ENCODE measurements around the gene PCDHB9. TPM values are rescaled to one million over a fixed set of nuclear protein-coding genes. Genes with fewer than 3 reads are reported as not detected.

Gene PCDHB9
- total and polyA plus RNA-seq, 2 of the 8 experiments (the other 6 are each of a cell fraction or from before 2014, with no cell fraction given), result 0.68 to 1.6 TPM

DNA sequence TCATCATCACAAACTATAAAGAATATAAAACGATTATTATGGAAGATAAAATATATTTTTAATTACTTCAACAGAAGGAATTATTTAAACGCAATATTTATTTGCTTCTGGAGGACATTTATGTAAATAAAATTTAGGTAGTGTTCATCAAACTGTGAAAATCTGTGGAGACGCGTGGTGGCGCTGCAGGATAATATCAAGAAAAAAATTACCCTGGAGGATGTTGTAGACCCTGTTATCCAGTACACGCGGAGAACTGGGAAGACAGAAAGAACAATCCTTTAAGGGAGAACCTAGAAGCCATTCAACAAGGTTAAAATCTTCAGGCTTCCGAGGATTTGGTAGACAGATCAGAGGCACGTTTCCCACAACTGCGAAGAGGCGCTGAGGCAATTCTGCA, 21.5 kb downstream of the PCDHB9 start, which contains the start of gene PCDHB12:
Gene PCDHB12 (plus strand): TSS at position 242 of the 400 bp plus-strand sequence. CDS start 189 bp downstream, outside the sequence.
- peak within 1 kb of the TSS in 1 of 2 experiments; percentile 10; a peak in 2 of 4 replicates for H3K4me2 ChIP-seq (ENCODE audit: insufficient read depth in 1 of 2, low read depth in 2 of 2, low read length in 2 of 2)
- no peak within 1 kb of the TSS for H3K14ac ChIP-seq (ENCODE audit: insufficient read length)
- no peak within 1 kb of the TSS for H2BK20ac ChIP-seq (ENCODE audit: low read length)
- no peaks in the 10 kb centered on the region for H3K4me1 ChIP-seq (replicated peaks in 1 of 4; ENCODE audit: control insufficient read depth in 3 of 4, insufficient read depth in 4 of 4, low read length in 3 of 4)
- no peak within 1 kb of the TSS for H2AK5ac ChIP-seq (ENCODE audit: low read depth, low read length)
- no peaks in the 10 kb centered on the region for H3K27me3 ChIP-seq (replicated peaks in 1 of 4; ENCODE audit: control insufficient read depth in 3 of 4, extremely low read depth in 1 of 4, insufficient read depth in 3 of 4, low read length in 3 of 4)
- H3K23me2 ChIP-seq (ENCODE audit: low read depth, low read length), result no peaks in the 10 kb centered on the region
- H3K27ac ChIP-seq (ENCODE audit: low read depth, low read length), result no peak within 1 kb of the TSS
- no peak within 1 kb of the TSS for H3K56ac ChIP-seq (replicated peaks; ENCODE audit: insufficient read length, low read depth, low read length)
- peaks cover 0 to 12% of the 10 kb centered on the region in 2 experiments; a peak in 1 of 4 replicates for H3K9me3 ChIP-seq (ENCODE audit: insufficient read depth in 2 of 2, low read depth in 1 of 2, low read length in 1 of 2)
- H3K36me3 ChIP-seq (ENCODE audit: control insufficient read depth in 2 of 4, insufficient read depth in 4 of 4, low read length in 3 of 4), result no peaks in the 10 kb centered on the region
- FAIRE-seq (no peak), DNase-seq (ENCODE audit: low read depth in 1 of 2, low spot score in 2 of 2) (no peak)
- WGBS, 2 experiments (ENCODE audit: extremely low coverage in 1 of 2, insufficient coverage in 1 of 2, insufficient read length in 1 of 2, insufficient replicate concordance in 2 of 2, low coverage in 1 of 2, low lambda C conversion rate in 2 of 2, missing lambda C conversion rate in 1 of 2), result 68% methylated on average over 11 of the region's 11 CpGs; no CpG with 5 or more reads in 1 of the 2 experiments
- H3K79me1 ChIP-seq (ENCODE audit: low read depth, low read length), result no peaks in the 10 kb centered on the region
- no peak within 1 kb of the TSS for H2BK12ac ChIP-seq (ENCODE audit: low read depth, low read length)
- H3K18ac ChIP-seq (ENCODE audit: extremely low read depth, low read length), result no peak within 1 kb of the TSS
- no peak within 1 kb of the TSS for H2BK120ac ChIP-seq (replicated peaks; ENCODE audit: low read depth, low read length)
- H2BK15ac ChIP-seq (ENCODE audit: low read length), result no peak within 1 kb of the TSS
- H3K79me2 ChIP-seq (ENCODE audit: control insufficient read depth in 1 of 2, insufficient read depth in 2 of 2, low read length in 2 of 2), result no peaks in the 10 kb centered on the region
- H4K91ac ChIP-seq (replicated peaks; ENCODE audit: insufficient read length, low read length), result no peak within 1 kb of the TSS
- H2AFZ ChIP-seq (ENCODE audit: low read length), result no peak within 1 kb of the TSS; the same call in 1 of the 2 replicates
- H4K20me1 ChIP-seq (replicated peaks in 1 of 2; ENCODE audit: control insufficient read depth in 1 of 2, insufficient read depth in 2 of 2, low read length in 2 of 2), result no peaks in the 10 kb centered on the region
- no peak within 1 kb of the TSS for H3K9ac ChIP-seq (replicated peaks in 1 of 4; ENCODE audit: extremely low read depth in 1 of 4, low read depth in 3 of 4, low read length in 3 of 4)
- no peak within 1 kb of the TSS for H4K5ac ChIP-seq (ENCODE audit: insufficient read length, low read depth, low read length)
- ChIA-PET POLR2A (ENCODE audit: partially characterized antibody) (interaction anchor here (0.6 to 1.4 kb wide), 4 partner anchors 9 to 114 kb away, joined by 3 to 6 read pairs (median 4); partner anchors contain the start of genes PCDHB11 and PCDHB2), CTCF (ENCODE audit: partially characterized antibody) (interaction anchor here (0.6 to 3.9 kb wide), 39 partner anchors 9 to 1607 kb away, joined by 3 to 36 read pairs (median 4); partner anchors contain the start of genes PCDHB10, PCDHB11, PCDHB14 and PCDHB15)
- H3K23ac ChIP-seq (ENCODE audit: insufficient read length), result no peak within 1 kb of the TSS
- no peak within 1 kb of the TSS for H4K8ac ChIP-seq (ENCODE audit: extremely low read depth, insufficient read depth, low read length)
- H3K4ac ChIP-seq (replicated peaks; ENCODE audit: insufficient read length, low read depth, low read length), result no peak within 1 kb of the TSS
- no peak within 1 kb of the TSS for H2BK5ac ChIP-seq (ENCODE audit: low read depth, low read length)
- H3K4me3 ChIP-seq (ENCODE audit: extremely low read depth in 1 of 4, insufficient read depth in 2 of 4, low read depth in 3 of 4, low read length in 4 of 4), result peak within 1 kb of the TSS in 2 of 4 experiments; percentile 10 to 34; a peak in 2 of 8 replicates
- TF ChIP-seq SP2 (IDR thresholded peaks at IDR 0.05; ENCODE audit: low read length) (no peak), PHF8 (conservative IDR thresholded peaks at IDR 0.05; ENCODE audit: low read depth, low read length) (no peak), HDAC6 (IDR thresholded peaks at IDR 0.05; ENCODE audit: low read depth, low read length) (no peak), KDM4A (IDR thresholded peaks at IDR 0.05; ENCODE audit: low read depth, low read length, severe bottlenecking) (no peak), CBX5 (IDR thresholded peaks at IDR 0.05; ENCODE audit: low read depth, low read length) (no peak), POLR2AphosphoS5 (IDR thresholded peaks at IDR 0.05; ENCODE audit: low read depth, low read length) (no peak), TAF7 (optimal IDR thresholded peaks at IDR 0.05; ENCODE audit: borderline replicate concordance, low read depth, low read length) (no peak)
- TF ChIP-seq, protein P1, sequence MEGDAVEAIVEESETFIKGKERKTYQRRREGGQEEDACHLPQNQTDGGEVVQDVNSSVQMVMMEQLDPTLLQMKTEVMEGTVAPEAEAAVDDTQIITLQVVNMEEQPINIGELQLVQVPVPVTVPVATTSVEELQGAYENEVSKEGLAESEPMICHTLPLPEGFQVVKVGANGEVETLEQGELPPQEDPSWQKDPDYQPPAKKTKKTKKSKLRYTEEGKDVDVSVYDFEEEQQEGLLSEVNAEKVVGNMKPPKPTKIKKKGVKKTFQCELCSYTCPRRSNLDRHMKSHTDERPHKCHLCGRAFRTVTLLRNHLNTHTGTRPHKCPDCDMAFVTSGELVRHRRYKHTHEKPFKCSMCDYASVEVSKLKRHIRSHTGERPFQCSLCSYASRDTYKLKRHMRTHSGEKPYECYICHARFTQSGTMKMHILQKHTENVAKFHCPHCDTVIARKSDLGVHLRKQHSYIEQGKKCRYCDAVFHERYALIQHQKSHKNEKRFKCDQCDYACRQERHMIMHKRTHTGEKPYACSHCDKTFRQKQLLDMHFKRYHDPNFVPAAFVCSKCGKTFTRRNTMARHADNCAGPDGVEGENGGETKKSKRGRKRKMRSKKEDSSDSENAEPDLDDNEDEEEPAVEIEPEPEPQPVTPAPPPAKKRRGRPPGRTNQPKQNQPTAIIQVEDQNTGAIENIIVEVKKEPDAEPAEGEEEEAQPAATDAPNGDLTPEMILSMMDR (IDR thresholded peaks at IDR 0.05; ENCODE audit: control extremely low read depth in 1 of 3, insufficient read depth in 1 of 3, low read depth in 1 of 3, low read length in 3 of 3), result peak in 2 of 3 experiments; percentile 11 to 48; a peak in 3 of 4 replicates
- TF ChIP-seq, protein P2, sequence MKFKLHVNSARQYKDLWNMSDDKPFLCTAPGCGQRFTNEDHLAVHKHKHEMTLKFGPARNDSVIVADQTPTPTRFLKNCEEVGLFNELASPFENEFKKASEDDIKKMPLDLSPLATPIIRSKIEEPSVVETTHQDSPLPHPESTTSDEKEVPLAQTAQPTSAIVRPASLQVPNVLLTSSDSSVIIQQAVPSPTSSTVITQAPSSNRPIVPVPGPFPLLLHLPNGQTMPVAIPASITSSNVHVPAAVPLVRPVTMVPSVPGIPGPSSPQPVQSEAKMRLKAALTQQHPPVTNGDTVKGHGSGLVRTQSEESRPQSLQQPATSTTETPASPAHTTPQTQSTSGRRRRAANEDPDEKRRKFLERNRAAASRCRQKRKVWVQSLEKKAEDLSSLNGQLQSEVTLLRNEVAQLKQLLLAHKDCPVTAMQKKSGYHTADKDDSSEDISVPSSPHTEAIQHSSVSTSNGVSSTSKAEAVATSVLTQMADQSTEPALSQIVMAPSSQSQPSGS (IDR thresholded peaks at IDR 0.05; ENCODE audit: low read length), result no peak
